BJ (cell line): ENCODE measurements around the gene TMEM132E. TPM values are rescaled to one million over a fixed set of nuclear protein-coding genes. Genes with fewer than 3 reads are reported as not detected.

Source experiments
- CTCF ChIA-PET: fragments of 350-600 bp; formaldehyde crosslinking; extraction: SDS; loops from one replicate; lab custom pipeline; 2021; ENCODE audit warnings: antibody characterized with exemption, inconsistent platforms; lab: Yijun Ruan, JAX
- POLR2A ChIA-PET: fragments of 300-600 bp; sonication (Branson Sonifier 250); formaldehyde crosslinking; extraction: SDS; loops from one replicate; lab custom pipeline; 2021; ENCODE audit warnings: antibody characterized with exemption; lab: Charles Lee
- DNase-seq: peaks from one replicate; pipeline ENCODE4 v3.0.0-alpha.2; 2011; ENCODE audit warnings: low read depth
- H3K27me3 ChIP-seq: 2 replicates; pipeline ENCODE4 v1.6.0; 2011; ENCODE audit warnings: low read length; ENCODE audit not compliant: control insufficient read depth, insufficient read depth
- H3K36me3 ChIP-seq: 2 replicates; pipeline ENCODE4 v1.5.1; 2011; ENCODE audit warnings: low read length; ENCODE audit not compliant: control insufficient read depth, insufficient read depth
- H3K4me3 ChIP-seq: 2 replicates; pipeline ENCODE4 v1.5.1; 2011; ENCODE audit warnings: low read depth, mild to moderate bottlenecking, control low read depth, low read length
- CTCF ChIP-seq: IDR thresholded peaks from 2 replicates; pipeline ENCODE4 v1.5.1; 2011; ENCODE audit warnings: low read depth, mild to moderate bottlenecking, control low read depth, inconsistent platforms, low read length, moderate library complexity; ENCODE audit not compliant: insufficient read depth
- polyA plus RNA-seq: library from polyadenylated mRNA; depleted of rRNA; stranded (reverse); fragments of >200 nt; gene quantifications from 2 replicates; pipeline ENCODE4 v1.2.3, GENCODE V29; 2011

Gene TMEM132E
- polyA plus RNA-seq, 1 experiment: not detected

- H3K27me3 ChIP-seq: no peaks in the 10 kb centered on the region; the same call in 1 of the 2 replicates
- no peak for DNase-seq
- POLR2A ChIA-PET: no interaction called here
- no peaks in the 10 kb centered on the region for H3K36me3 ChIP-seq
- no peak overlapping the region for H3K4me3 ChIP-seq
- CTCF ChIA-PET: no interaction called here
- TF ChIP-seq CTCF: no peak
Measured at GRCh38 chr17:34671191-34671590, 91.8 kb downstream of the TMEM132E start.

GRCh38 chr17:34672176-34672785, 92.9 kb downstream of the TMEM132E start:
- H3K27me3 ChIP-seq: no peaks in the 10 kb centered on the region; the same call in 1 of the 2 replicates
- ChIA-PET CTCF (no interaction called here), POLR2A (no interaction called here)
- H3K4me3 ChIP-seq: no peak overlapping the region
- no peak for TF ChIP-seq CTCF
- H3K36me3 ChIP-seq: no peaks in the 10 kb centered on the region
- DNase-seq: no peak

GRCh38 chr17:34673516-34673915, 94.1 kb downstream of the TMEM132E start:
- no peak overlapping the region for H3K4me3 ChIP-seq
- no peak for TF ChIP-seq CTCF
- ChIA-PET POLR2A (no interaction called here), CTCF (no interaction called here)
- no peak for DNase-seq
- H3K27me3 ChIP-seq: no peaks in the 10 kb centered on the region; the same call in 1 of the 2 replicates
- no peaks in the 10 kb centered on the region for H3K36me3 ChIP-seq

DNA sequence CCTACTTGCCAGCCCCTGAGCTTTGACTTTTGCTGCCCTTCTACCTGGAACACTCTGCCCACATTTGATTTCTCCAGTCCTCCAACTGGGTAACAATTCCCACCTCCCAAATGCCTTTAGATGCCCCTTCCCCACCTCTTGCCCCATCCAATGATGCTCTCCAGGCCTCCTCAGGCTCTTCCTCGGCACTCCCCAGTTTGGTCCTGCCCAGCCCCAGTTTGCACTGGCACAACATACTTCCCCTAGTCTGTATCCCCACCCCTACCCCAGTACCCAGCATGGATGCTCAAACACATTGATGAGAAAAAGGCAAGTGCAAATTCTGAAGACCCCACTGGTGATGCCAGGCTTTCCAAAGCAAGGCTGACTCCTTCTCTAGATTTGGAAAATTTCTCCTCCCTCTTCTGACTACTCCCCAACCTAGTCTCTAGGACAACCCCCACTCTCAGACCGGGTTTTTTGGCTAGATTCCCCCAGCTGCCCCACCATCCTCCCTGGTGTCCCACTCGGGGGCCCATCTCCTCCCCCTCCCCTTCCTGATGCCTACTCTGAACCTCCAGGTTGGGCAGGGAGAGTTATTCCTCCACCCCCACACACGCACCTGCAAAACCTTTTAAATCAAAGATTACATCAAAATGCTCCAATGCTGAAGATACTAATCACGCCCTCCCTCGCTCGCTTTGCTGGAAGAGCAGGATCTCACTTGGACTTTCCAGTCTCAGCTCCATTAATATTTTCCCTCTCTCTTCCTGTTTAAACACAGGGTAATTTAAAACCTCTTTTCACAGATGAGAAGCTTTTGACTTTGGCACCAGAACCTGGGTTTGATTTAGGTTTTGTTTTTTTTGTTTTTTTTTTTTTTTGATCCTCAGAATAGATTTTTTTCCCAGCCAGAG, 94.9 kb downstream of the TMEM132E start:
- POLR2A ChIA-PET: no interaction called here
- CTCF ChIA-PET: no interaction called here
- no peak for TF ChIP-seq CTCF
- Histone ChIP-seq H3K36me3 (no peaks in the 10 kb centered on the region), H3K27me3 (no peaks in the 10 kb centered on the region; the same call in 1 of the 2 replicates), H3K4me3 (no peak overlapping the region)
- DNase-seq: no peak

DNA sequence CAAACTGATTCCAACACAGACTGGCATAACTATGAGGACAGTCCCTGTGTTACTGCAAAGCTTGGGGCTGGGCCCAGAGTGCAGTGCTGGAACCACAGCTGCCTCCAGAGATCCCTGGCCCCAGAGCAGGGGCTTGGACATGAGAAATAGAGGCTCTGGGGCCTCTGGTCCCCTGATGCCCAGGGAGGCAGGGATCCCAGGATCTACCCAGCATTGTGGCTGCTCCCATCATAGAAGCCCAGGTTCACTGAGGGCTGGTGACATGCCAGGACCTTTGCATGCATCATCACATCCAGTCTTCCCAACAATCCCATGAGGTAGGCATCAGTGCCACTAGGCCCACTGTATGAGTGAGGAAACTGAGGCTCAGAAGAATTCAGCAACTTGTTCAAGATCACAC, 95.8 kb downstream of the TMEM132E start:
- Histone ChIP-seq H3K27me3 (no peaks in the 10 kb centered on the region), H3K36me3 (no peaks in the 10 kb centered on the region), H3K4me3 (no peak overlapping the region)
- DNase-seq: no peak
- CTCF ChIA-PET: no interaction called here
- POLR2A ChIA-PET: no interaction called here
- no peak for TF ChIP-seq CTCF
